ENCODE results near the gene VWA5B2.

The VWA5B2 gene
- 0.09 to 0.20 reads per million in 2 donors for total RNA-seq

DNA sequence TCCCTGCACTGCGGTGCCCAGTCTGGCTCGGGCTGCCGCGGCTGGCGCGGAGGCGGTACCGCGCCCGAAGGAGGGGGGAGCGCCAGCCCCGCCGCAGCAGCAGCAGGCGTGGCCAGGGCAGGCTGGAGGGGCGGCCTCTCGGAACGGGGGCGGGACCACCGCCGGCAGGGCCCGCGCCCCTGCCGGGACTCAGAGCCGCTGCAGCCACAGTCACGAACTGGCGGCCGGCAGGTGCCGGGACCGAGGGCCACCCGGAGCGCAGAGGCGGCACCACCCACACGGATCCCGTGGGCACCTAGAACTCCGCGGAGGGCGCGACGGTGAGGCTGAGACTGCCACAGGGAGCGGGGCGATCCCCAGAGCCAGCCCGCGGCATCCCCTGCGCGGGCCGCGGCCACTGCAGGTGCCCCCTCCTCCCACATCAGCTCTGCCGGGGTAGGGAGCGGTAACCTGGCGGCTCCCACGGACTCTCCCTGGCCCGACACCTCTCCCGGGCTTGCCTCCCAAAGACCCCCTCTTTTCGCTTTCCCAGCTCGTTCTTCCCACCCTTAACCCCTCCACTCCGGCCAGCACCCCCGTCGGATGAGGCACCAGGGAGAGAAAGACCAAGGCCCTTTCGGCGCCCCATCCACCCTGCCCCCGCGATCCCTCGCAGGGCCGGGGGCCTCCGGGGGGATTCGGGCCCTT lies at the start of gene VWA5B2:
Gene VWA5B2, plus strand, starts transcription at position 192 of the 687 bp plus-strand sequence. CDS start 944 bp downstream, outside the sequence.
- peak; percentile 66 for DNase-seq

DNA sequence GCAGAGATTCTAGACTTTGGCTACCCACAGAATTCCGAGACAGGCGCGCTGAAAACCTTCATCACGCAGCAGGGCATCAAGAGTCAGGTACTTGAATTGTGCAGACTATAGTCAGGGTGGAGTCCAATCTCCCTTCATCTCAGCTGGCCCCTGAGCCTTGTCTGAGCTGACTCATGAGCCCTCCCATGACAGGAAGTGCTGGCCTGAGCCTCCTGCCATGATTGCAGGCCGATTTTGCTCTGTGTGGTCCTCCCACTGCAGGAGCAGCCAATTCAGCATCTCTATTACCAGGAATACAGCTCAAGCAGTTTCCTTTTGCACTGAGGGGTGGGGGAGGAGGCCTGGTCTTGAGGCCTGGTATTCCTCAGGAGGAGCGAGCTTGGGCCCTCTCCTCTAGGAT lies 49.2 kb upstream of the VWA5B2 start:
- DNase-seq: no peak

DNA sequence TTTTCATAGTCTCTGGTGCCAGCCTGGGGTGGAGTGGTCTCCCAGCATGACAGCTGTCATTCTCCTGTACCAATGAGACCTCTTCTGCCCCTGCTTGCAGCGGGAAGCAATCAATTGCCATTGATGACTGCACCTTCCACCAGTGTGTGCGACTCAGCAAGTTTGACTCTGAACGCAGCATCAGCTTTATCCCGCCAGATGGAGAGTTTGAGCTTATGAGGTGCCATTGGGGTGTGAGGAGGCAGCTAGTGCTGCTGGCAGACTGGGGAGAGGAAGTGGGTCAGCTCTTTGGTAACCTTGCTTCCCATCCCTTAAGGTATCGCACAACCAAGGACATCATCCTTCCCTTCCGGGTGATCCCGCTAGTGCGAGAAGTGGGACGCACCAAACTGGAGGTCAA lies 47.8 kb upstream of the VWA5B2 start:
- DNase-seq: no peak

DNA sequence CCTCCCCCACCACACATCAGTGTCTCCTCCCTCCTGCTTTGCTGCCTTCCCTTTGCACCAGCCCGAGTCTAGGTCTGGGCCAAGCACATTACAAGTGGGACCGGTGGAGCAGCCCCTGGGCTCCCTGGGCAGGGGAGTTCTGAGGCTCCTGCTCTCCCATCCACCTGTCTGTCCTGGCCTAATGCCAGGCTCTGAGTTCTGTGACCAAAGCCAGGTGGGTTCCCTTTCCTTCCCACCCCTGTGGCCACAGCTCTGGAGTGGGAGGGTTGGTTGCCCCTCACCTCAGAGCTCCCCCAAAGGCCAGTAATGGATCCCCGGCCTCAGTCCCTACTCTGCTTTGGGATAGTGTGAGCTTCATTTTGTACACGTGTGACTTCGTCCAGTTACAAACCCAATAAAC lies 45.7 kb upstream of the VWA5B2 start:
- DNase-seq: no peak

DNA sequence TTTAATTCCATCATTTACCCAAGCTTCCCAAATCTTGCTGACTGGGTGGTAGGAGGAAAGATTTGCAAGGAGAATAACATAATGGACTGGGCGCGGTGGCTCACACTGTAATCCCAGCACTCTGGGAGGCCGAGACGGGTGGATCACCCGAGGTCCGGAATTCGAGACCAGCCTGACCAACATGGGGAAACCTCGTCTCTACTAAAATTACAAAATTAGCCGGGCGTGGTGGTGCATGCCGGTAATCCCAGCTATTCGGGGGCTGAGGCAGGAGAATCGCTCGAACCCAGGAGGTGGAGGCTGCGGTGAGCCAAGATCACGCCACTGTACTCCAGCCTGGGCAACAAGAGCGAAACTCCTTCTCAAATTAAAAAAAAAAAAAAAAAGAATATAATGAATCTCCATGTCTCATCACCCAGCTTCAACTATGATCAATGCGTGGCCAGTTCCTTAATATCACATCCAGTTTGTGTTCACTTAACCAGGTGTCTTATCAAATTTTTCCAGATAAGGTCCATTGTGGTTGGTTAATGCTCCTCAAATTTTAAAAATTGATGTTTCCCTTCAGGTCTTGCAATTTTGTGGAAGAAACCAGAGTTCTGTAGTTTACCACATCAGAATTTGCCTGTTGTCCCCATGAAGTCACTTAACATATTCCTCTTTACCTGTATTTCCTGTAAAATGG lies 44.7 kb upstream of the VWA5B2 start:
- DNase-seq: no peak

DNA sequence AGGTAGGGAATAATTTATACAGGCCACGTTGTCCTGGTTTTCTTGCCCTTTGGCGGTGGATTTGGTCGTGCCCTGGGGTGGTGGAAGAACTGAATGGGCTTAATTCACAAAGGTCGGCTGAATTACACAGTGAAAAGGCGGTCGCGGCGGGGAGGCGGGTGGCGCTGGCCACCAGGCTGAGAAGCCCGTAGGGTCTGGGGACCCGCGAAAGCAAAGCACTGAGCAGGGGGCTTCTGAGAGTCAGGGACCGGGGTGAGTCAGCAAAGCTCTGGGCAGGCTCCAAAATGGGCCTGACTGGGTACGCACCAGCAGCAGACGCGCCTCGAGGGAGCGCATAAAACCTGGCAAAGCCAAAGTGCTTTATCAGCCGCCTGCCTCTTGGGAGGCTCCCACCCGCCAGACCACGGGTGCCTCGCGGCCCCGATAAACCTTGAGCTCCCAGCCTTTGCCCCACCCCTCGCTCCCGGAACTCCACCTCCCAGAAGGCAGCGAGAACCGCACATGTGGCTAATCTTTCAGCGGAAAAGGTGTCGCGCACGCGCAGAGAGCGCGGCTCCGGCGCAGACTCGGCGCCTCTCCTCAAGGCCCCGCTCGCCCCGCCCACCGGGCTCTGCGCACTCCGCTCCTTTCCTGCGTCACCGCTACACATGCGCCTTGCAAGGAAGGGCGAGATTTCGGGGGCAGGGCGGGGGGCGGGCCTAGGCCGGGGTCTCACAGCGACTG lies 43.8 kb upstream of the VWA5B2 start:
- DNase-seq: peak; percentile 99

DNA sequence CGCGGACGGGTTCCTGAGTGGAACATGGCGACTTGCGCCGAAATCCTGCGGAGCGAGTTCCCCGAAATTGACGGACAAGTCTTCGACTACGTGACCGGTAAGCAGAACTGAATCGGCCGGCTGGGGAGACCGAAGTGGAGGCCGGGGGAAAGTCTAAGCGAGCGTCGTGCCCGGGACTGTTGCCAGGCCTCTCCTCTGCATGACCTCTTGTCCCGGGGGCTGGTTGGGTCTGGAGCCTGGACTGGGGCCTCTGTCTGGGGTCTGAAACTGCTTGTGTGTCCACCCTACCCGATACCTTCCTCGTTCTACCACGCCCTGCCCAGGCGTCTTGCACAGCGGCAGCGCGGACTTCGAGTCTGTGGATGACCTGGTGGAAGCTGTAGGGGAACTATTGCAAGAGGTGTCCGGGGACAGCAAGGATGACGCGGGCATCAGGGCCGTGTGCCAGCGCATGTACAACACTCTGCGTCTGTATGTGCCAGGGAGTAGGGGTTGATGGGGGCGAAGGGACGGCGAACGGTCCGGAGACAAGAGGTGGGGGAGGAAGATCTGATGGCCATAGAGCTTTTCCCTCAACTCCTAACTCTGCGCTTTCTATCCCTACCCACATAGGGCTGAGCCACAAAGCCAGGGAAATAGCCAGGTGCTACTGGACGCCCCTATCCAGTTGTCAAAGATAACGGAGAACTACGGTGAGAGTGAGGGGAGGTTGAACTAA lies 43.0 kb upstream of the VWA5B2 start, which contains the start of gene ABCF3:
Gene ABCF3, plus strand, starts transcription at position 16 of the 718 bp plus-strand sequence. Its CDS starts 9 bp downstream, at position 25.
- no peak for DNase-seq

DNA sequence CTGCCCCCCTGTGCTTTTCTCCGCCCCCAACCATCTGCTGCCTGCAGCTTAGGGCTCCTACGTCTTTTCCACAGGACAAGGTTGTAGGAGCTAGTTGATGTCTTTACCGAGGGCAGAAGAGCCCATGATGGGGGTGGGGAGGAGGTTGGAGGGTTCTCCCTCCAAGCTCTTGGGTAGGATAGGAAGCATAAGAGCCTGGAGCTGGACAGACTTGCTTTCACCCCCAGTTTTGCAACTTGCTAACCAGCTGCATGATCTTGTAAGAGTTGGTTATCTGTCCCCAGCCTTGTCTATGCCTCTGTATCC lies 42.5 kb upstream of the VWA5B2 start:
- no peak for DNase-seq

DNA sequence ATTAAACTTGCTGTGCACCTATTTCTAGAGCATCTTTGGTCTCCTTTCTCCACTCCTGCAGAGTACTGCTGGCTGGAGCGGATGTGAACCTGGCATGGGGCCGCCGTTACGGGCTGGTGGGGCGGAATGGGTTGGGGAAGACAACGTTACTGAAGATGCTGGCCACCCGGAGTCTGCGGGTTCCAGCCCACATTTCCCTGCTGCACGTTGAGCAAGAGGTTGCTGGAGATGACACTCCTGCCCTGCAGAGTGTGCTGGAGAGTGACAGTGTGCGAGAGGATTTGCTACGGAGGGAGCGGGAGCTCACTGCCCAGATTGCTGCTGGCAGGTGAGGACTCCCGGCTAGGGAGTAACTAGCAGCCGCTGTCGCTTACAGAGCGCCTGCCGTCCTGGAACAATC lies 41.3 kb upstream of the VWA5B2 start:
- DNase-seq: no peak

DNA sequence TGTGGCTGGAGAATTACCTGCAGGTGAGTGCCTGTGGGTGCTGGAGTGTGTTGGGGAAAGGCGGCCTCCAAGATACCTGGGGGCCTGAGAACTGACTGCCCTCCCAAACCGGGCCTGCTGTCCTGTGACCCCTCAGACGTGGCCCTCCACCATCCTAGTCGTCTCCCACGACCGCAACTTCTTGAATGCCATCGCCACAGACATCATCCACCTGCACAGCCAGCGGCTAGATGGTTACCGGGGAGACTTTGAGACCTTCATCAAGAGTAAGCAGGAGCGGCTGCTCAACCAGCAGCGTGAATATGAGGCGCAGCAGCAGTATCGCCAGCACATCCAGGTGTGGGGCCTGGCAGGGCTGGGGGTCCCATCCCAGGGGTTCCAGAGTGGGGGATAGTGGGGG lies 40.0 kb upstream of the VWA5B2 start:
- no peak for DNase-seq

DNA sequence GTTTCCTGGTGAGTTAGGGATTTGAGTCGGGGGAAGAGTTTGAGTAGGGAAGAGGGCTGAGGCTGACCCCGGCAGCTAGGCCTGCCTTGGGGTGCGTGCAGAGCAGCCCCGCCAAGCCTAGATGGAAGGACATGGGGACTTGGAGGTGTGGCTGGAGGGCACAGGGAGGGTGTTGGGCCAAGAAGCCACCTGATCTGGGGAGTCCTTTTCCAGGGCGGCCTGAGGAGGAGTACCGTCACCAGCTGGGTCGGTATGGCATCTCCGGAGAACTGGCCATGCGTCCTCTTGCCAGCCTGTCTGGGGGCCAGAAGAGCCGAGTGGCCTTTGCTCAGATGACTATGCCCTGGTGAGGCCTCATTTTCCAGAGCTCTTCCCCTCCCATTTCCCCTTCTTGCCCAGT lies 36.5 kb upstream of the VWA5B2 start:
- DNase-seq: no peak

DNA sequence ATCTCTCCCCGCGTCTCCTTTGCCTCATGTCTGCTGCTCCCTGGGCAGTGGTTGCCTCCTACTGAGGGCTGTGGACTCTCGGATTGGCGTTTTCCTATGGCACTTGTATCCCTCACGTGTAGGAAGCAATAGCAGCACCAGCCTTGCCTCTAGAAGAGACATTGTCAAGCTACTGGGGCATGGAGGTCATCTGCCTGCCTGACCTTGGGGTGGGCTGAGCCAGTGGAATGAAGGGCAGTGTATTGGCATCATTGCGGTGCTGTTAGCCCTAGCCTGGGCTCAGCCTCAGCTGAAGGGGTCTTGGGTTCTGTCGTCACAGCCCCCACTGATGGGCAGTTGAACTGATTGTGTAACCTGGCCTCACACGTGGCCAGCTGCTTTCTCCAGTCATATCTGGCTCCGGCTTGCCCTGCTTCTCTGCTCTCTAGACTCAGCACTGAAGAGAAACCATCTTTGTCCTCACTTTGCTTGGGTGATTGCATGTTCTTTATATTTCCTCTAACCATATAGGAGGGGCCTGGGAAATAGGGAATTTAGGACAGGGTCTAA lies 35.3 kb upstream of the VWA5B2 start:
- no peak for DNase-seq

DNA sequence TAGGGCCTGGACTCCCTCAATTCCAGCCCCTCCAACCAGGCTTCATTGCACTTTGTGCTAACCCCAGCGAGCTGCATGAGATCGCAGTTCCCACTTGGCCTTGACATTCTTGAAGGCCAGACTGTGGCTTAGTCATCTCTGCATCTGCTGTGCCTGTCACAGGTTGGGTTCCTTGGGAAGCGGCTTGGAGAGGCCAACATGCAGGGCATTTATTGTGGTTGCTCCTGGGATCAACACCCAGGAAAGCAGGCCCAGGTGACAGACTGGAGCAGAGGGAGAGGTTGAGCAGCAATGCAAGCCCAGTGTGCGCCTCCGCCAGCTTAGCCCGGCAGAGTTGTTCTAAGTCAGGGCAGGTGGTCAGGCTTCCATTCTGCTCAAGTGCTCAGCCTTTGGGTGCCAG lies 32.8 kb upstream of the VWA5B2 start:
- DNase-seq: no peak

DNA sequence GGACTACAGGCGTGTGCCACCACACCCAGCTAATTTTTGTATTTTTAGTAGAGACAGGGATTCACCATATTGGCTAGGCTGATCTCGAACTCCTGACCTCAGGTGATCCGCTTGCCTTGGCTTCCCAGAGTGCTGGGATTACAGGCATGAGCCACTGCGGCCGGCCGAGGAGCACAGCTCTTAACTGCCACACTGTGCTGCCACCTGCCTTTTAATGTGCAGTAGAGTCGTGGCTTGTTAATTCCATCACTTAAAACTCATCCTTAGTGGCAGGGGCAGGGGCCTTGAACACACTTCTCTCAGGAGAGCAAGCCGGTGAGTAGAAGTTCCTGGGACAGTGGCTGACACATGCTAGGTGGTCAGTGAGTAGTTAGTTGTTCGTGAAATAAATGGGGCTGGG lies 30.9 kb upstream of the VWA5B2 start:
- DNase-seq: no peak

DNA sequence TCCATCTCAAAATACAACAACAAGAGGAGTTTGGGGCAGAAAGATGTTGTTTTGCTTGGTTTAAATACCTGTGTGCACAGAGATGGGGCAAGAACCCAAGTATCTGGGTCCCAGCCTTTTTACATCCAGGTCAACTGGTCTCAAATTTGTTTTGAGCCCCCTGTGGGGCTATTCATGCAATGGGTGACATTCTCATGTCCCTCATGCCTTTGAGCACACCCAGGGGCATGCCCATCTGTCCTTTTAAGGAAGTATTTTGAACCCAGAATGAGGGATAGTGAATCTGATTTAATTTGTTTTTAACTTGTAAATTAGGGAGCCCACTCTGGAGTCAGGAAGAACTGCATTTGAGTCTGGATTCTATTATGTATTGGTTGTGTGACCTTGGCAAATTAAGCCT lies 28.6 kb upstream of the VWA5B2 start:
- DNase-seq: no peak

DNA sequence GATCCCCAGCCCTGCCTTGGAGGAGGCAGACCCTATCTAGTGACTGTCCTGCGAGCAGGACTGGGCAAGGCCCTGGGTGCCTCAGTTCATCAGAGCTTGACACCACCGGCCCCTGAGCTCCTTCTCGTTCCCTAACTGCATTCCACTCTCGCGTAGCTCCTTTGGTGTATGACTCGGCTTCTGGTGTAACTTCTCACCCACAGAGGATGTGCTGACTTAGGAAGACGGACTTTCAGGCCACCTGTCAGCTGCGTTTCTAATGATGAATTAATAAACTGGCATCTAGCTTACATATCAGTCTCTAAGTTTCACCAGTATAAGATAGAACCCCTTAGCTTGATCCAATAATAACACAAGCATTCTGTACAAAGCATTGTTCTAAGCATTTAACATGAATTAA lies 25.9 kb upstream of the VWA5B2 start:
- no peak for DNase-seq

DNA sequence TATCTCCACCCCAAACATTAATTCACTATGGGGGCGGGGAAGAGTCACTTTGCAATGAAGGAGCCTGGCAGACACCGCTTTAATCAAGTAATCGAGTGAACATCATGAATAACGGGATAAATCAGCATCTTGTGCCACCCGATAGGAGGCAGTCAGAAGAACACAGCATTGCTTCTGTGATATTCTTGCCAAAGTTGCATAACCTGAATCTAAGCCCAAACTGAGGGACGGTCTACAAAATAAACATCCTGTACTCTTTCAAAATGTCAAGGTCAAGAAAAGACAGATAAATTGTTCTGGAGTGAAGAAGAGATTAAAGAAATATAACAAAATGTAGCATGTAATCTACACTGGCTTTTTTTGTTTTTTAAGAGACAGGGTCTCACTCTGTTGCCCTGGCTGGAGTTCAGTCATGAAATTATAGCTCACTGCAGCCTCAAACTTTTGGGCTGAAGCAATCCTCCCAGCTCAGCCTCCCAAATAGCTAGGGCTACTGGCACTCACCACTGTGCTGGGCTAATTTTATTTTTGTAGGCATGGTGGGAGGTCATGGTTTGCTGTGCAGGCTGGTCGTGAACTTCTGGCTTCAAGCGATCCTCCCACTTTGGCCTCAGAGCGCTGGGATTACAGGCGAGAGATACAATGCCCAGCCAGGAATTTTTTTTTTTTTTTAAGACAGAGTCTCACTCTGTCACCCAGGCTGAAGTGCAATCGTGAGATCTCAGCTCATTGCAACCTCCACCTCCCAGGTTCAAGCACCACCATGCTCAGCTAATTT lies 20.1 kb upstream of the VWA5B2 start:
- no peak for DNase-seq

DNA sequence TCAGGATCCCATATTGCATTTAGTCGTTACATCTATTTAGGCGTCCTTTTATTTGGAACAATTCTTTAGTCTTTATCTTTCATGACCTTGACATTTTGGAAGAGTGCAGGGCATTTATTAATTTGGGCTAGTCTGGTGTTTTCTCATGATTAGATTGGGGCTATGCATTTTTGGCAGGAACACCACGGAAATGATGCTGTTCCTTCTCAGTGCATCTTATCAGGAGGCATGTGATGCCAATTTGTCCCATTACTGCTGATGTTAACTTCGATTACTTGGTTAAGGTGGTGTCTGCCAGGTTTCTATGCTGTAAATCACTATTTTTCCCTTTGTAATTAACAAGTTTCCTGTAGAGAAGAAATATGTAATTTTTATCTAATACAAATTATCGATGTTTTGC lies 18.1 kb upstream of the VWA5B2 start:
- no peak for DNase-seq

DNA sequence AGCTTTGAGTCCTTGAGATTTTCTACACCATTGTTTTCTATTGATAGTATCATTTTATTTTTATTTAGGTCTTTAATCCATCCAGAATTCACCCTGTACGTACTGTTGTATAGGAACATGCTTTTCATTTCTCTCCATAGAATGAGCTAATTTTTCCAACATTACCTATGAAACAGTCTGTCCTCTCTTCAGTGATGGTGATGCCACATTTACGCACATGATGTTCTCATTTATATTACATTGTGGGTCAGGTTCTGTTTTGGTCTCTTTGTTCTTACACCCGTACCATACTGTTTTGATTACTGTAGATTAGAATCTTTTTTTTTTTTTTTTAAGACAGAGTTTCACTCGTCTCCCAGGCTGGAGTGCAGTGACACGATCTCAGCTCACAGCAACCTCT lies 17.7 kb upstream of the VWA5B2 start:
- no peak for DNase-seq

DNA sequence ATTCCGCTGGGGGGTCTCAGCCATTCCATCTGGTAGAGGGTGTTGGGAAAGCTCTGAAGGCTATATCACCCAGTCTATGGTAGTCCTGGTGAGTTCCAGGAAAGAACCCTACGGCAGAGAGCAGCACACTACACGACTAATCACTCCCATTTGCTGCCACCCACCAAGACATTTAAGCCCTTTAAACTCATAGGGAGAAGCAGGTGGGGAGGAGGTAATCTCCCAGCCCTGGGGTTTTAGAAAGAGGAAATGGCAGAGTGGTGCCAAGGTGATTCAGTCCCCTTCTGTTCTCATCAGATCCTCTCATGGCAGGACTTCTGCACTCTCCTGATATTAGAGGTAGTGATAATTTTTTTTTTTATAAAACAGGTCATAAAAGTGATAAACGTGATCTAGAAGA lies 10.6 kb upstream of the VWA5B2 start:
- no peak for DNase-seq

DNA sequence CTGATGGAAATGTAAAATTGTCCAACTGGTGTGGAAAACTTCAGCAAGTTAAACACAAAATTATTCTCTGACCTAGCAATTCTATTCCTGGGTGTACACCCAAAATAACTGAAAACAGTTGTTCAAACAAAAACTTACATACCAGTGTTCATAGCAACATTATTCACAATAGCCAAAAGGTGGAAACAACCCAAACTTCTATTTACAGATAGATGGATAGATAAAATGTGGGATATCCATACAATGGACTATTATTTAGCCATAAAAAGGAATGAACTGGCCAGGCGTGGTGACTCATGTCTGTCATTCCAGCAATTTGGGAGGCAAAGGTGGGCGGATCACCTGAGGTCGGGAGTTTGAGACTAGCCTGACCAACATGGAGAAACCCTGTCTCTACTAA lies 6.9 kb upstream of the VWA5B2 start:
- DNase-seq: no peak

DNA sequence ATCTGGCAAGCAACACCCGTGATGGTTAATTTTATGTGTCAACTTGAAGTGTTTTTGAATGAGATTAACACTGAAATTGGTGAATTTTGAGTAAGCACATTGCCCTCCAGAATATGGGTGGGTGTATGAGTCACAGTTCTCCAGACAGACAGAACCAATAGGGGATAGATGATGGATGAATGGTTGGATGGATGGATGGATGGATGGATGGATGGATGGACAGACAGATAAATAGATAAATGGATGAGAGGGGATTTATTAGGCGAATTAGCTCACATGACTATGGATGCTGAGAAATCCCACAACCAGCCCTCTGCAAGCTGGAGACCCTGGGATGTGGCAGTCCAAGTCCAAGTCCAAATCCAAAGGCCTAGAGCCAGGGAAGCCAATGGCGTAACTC lies 5.4 kb upstream of the VWA5B2 start:
- no peak for DNase-seq

All from activated gamma-delta T cell (primary cell).